HepG2 (cell line): ENCODE data around the gene PDZD4. TPM values are rescaled to one million over a fixed set of nuclear protein-coding genes. Genes with fewer than 3 reads are reported as not detected.

Source experiments
- ASH2L ChIP-seq: fragments of 300-600, 200-600 bp; sonication (generic); IDR thresholded peaks from 2 replicates; pipeline ENCODE4 v1.7.0; 2017; ENCODE audit warnings: low read depth, mild to moderate bottlenecking, moderate library complexity, mixed read lengths, low read length; ENCODE audit not compliant: insufficient read length
- GZF1 ChIP-seq: sonication (generic); formaldehyde crosslinking; IDR thresholded peaks from 2 replicates; pipeline ENCODE4 v1.5.1; 2020; ENCODE audit warnings: mild to moderate bottlenecking, missing genetic modification reagents
- HCFC1 ChIP-seq: fragments of 150-350 bp; IDR thresholded peaks from 2 replicates; pipeline ENCODE4 v1.6.1; 2014; ENCODE audit warnings: low read depth, low read length
- KDM4B ChIP-seq: sonication (generic); formaldehyde crosslinking; IDR thresholded peaks from 2 replicates; pipeline ENCODE4 v1.4.0; 2020; ENCODE audit warnings: missing genetic modification reagents
- KLF6 ChIP-seq: IDR thresholded peaks from 2 replicates; pipeline ENCODE4 v1.8.0; 2016; ENCODE audit warnings: missing biosample characterization, missing genetic modification reagents
- MXD4 ChIP-seq: IDR thresholded peaks from 2 replicates; pipeline ENCODE4 v1.6.1; 2016; ENCODE audit warnings: mild to moderate bottlenecking, missing biosample characterization, missing genetic modification reagents
- PHF5A ChIP-seq: IDR thresholded peaks from one replicate; pipeline ENCODE4 v1.6.1; 2018; ENCODE audit warnings: low read depth, missing genetic modification reagents; ENCODE audit not compliant: unreplicated experiment
- RFXAP ChIP-seq: sonication (generic); formaldehyde crosslinking; IDR thresholded peaks from 2 replicates; pipeline ENCODE4 v1.4.0; 2020; ENCODE audit warnings: missing genetic modification reagents, borderline replicate concordance
- SRY ChIP-seq: sonication (generic); formaldehyde crosslinking; IDR thresholded peaks from 2 replicates; pipeline ENCODE4 v1.8.0; 2022; ENCODE audit warnings: mild to moderate bottlenecking, missing genetic modification reagents
- STAG1 ChIP-seq: sonication (generic); formaldehyde crosslinking; IDR thresholded peaks from 2 replicates; pipeline ENCODE4 v1.4.0; 2020; ENCODE audit warnings: missing genetic modification reagents
- SUZ12 ChIP-seq: fragments of 150-350 bp; IDR thresholded peaks from 2 replicates; pipeline ENCODE4 v1.6.1; 2014; ENCODE audit warnings: low read depth, low read length
- ZNF121 ChIP-seq: sonication (generic); formaldehyde crosslinking; IDR thresholded peaks from 2 replicates; pipeline ENCODE4 v1.5.0; 2020; ENCODE audit warnings: mild to moderate bottlenecking, missing genetic modification reagents
- ZNF792 ChIP-seq: IDR thresholded peaks from 2 replicates; pipeline ENCODE4 v1.6.1; 2016
- ZNF800 ChIP-seq: sonication (generic); formaldehyde crosslinking; IDR thresholded peaks from 2 replicates; pipeline ENCODE4 v1.4.0; 2020; ENCODE audit warnings: missing genetic modification reagents
- polyA plus RNA-seq, 8 experiments: library from polyadenylated mRNA; depleted of rRNA in 3 of 8; stranded (reverse) in 7 of 8; unstranded in 1 of 8; fragments of >200 nt; fragmentation: Illumina TruSeq in 4 of 8; extraction: Trizol in 4 of 8; gene quantifications; 2 replicates each; pipeline versions ENCODE4 v1.2.1 to v1.2.3, GENCODE V29; 2011 to 2016; ENCODE audit warnings: low read depth in 4 of 8, missing spikeins in 1 of 8, mixed read lengths in 1 of 8; ENCODE audit not compliant: insufficient read depth in 1 of 8
- total RNA-seq, 5 experiments: library from RNA; depleted of rRNA; stranded (reverse); fragments of >200 nt; fragmentation: Illumina TruSeq; extraction: Trizol; gene quantifications; 2 replicates each; pipeline ENCODE4 v1.2.3, GENCODE V29; 2016; ENCODE audit warnings: low read depth in 1 of 5
- TF ChIP-seq, protein P1 (sequence below): sonication (generic); formaldehyde crosslinking; IDR thresholded peaks from 2 replicates; pipeline ENCODE4 v1.5.0; 2020; ENCODE audit warnings: mild to moderate bottlenecking, missing genetic modification reagents, moderate library complexity
- TF ChIP-seq, protein P2 (sequence below): sonication (generic); formaldehyde crosslinking; IDR thresholded peaks from 2 replicates; pipeline ENCODE4 v1.5.1; 2020; ENCODE audit warnings: mild to moderate bottlenecking, missing genetic modification reagents
- TF ChIP-seq, protein P3 (sequence below): sonication (generic); formaldehyde crosslinking; IDR thresholded peaks from 2 replicates; pipeline ENCODE4 v1.9.0; 2022; ENCODE audit warnings: missing genetic modification reagents, mild to moderate bottlenecking, borderline replicate concordance
- TF ChIP-seq, protein P4 (sequence below): sonication (generic); formaldehyde crosslinking; IDR thresholded peaks from 2 replicates; pipeline ENCODE4 v1.4.0; 2020; ENCODE audit warnings: missing genetic modification reagents, borderline replicate concordance
- TF ChIP-seq, protein P5 (sequence below): sonication (generic); formaldehyde crosslinking; IDR thresholded peaks from 2 replicates; pipeline ENCODE4 v1.9.0; 2021; ENCODE audit warnings: missing genetic modification reagents, borderline replicate concordance

Gene PDZD4
- total and polyA plus RNA-seq, 2 of the 13 experiments (the other 11 are each of a cell fraction or from before 2014, with no cell fraction given), result not detected

DNA sequence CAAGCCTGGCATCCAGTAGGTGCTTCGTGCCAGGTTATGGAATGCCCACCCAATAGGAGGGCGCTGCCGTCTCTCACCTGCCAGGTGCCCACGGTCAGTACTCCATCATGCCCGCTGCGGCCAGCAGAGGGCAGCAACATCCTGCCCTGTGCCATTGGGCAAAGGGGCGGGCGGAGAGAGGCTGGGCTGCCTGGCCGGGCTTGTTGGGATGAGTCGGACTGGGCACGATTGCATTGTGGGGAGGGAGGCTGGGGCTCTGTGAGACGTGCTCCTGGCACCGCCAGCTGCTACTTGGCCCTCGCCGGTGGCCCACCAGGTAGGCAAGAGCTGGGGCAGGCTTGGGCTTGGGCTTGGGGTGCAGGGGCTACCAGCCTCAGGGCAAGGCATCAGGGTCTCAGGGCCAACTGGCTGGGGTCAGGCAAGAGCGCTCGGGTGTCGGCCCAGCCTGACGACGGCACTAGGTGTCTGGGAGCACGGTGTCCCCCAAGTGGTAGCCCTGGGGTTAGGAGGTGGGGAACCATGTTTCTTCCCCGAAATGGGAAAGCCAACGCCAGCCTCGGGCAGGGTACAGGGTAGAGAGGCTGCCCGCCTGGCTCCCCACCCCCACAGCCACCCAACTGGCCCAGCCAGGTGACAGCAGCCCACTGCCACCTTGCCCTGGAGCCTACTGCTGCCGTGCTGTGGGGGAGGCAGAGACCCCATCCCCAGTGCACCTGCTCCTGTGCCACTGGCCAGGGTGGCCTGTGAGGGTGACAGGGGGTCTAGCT lies 66.2 kb downstream of the PDZD4 start, which contains the start of gene PLXNB3 (continued):
- TF ChIP-seq GZF1 (CRISPR knock-in tag), result no peak
- peak; percentile 86 for TF ChIP-seq STAG1
- TF ChIP-seq, protein P1, sequence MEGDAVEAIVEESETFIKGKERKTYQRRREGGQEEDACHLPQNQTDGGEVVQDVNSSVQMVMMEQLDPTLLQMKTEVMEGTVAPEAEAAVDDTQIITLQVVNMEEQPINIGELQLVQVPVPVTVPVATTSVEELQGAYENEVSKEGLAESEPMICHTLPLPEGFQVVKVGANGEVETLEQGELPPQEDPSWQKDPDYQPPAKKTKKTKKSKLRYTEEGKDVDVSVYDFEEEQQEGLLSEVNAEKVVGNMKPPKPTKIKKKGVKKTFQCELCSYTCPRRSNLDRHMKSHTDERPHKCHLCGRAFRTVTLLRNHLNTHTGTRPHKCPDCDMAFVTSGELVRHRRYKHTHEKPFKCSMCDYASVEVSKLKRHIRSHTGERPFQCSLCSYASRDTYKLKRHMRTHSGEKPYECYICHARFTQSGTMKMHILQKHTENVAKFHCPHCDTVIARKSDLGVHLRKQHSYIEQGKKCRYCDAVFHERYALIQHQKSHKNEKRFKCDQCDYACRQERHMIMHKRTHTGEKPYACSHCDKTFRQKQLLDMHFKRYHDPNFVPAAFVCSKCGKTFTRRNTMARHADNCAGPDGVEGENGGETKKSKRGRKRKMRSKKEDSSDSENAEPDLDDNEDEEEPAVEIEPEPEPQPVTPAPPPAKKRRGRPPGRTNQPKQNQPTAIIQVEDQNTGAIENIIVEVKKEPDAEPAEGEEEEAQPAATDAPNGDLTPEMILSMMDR (CRISPR knock-in tag), result peak; percentile 96
- no peak for TF ChIP-seq SUZ12
- no peak for TF ChIP-seq HCFC1
- TF ChIP-seq, protein P2, sequence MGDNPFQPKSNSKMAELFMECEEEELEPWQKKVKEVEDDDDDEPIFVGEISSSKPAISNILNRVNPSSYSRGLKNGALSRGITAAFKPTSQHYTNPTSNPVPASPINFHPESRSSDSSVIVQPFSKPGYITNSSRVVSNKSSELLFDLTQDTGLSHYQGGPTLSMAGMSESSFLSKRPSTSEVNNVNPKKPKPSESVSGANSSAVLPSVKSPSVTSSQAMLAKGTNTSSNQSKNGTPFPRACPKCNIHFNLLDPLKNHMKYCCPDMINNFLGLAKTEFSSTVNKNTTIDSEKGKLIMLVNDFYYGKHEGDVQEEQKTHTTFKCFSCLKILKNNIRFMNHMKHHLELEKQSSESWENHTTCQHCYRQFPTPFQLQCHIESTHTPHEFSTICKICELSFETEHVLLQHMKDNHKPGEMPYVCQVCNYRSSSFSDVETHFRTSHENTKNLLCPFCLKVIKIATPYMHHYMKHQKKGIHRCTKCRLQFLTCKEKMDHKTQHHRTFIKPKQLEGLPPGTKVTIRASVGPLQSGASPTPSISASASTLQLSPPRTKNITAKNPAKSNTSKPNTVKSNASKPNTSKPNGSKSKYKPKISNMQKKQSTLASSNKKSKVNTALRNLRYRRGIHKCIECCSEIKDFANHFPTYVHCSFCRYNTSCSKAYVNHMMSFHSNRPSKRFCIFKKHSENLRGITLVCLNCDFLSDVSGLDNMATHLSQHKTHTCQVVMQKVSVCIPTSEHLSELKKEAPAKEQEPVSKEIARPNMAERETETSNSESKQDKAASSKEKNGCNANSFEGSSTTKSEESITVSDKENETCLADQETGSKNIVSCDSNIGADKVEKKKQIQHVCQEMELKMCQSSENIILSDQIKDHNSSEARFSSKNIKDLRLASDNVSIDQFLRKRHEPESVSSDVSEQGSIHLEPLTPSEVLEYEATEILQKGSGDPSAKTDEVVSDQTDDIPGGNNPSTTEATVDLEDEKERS (CRISPR knock-in tag), result no peak
- TF ChIP-seq, protein P3, sequence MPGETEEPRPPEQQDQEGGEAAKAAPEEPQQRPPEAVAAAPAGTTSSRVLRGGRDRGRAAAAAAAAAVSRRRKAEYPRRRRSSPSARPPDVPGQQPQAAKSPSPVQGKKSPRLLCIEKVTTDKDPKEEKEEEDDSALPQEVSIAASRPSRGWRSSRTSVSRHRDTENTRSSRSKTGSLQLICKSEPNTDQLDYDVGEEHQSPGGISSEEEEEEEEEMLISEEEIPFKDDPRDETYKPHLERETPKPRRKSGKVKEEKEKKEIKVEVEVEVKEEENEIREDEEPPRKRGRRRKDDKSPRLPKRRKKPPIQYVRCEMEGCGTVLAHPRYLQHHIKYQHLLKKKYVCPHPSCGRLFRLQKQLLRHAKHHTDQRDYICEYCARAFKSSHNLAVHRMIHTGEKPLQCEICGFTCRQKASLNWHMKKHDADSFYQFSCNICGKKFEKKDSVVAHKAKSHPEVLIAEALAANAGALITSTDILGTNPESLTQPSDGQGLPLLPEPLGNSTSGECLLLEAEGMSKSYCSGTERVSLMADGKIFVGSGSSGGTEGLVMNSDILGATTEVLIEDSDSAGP, result peak; percentile 45; the same call in 1 of the 2 replicates
- TF ChIP-seq ZNF121 (CRISPR knock-in tag), result no peak
- no peak for TF ChIP-seq ASH2L
- TF ChIP-seq, protein P4, sequence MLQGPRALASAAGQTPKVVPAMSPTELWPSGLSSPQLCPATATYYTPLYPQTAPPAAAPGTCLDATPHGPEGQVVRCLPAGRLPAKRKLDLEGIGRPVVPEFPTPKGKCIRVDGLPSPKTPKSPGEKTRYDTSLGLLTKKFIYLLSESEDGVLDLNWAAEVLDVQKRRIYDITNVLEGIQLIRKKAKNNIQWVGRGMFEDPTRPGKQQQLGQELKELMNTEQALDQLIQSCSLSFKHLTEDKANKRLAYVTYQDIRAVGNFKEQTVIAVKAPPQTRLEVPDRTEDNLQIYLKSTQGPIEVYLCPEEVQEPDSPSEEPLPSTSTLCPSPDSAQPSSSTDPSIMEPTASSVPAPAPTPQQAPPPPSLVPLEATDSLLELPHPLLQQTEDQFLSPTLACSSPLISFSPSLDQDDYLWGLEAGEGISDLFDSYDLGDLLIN (CRISPR knock-in tag), result no peak
- TF ChIP-seq SRY (CRISPR knock-in tag), result no peak
- TF ChIP-seq PHF5A (CRISPR knock-in tag), result no peak
- no peak for TF ChIP-seq KLF6 (CRISPR knock-in tag)
- TF ChIP-seq RFXAP (CRISPR knock-in tag), result no peak
- TF ChIP-seq ZNF792 (CRISPR knock-in tag), result no peak
- no peak for TF ChIP-seq KDM4B
- no peak for TF ChIP-seq MXD4
- TF ChIP-seq ZNF800, result no peak
- TF ChIP-seq, protein P5, sequence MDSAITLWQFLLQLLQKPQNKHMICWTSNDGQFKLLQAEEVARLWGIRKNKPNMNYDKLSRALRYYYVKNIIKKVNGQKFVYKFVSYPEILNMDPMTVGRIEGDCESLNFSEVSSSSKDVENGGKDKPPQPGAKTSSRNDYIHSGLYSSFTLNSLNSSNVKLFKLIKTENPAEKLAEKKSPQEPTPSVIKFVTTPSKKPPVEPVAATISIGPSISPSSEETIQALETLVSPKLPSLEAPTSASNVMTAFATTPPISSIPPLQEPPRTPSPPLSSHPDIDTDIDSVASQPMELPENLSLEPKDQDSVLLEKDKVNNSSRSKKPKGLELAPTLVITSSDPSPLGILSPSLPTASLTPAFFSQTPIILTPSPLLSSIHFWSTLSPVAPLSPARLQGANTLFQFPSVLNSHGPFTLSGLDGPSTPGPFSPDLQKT, result no peak
